OCI-LY1 (cell line): ENCODE results near the gene ARL3.

Source experiments
- H2AFZ ChIP-seq: fragments of 200-600 bp; sonication (generic), shearing (Covaris generic); 2 replicates; pipeline ENCODE4 v1.6.0; 2014; ENCODE audit warnings: antibody characterized with exemption, mild to moderate bottlenecking, low read length
- H3F3A ChIP-seq: fragments of 200-600 bp; sonication (generic), shearing (Covaris generic); 2 replicates; pipeline ENCODE4 v1.6.0; 2014; ENCODE audit warnings: mild to moderate bottlenecking, antibody characterized with exemption, low read length, moderate library complexity; ENCODE audit not compliant: insufficient read depth
- H3K27ac ChIP-seq: fragments of 200-600 bp; sonication (generic); 2 replicates; pipeline ENCODE4 v1.5.1; 2014; ENCODE audit warnings: low read length, mixed run types, mild to moderate bottlenecking, low read depth; ENCODE audit not compliant: poor library complexity, severe bottlenecking
- H3K27me3 ChIP-seq: fragments of 200-600 bp; sonication (generic); 2 replicates; pipeline ENCODE4 v1.6.0; 2014; ENCODE audit warnings: antibody characterized with exemption, mild to moderate bottlenecking, low read length, moderate library complexity; ENCODE audit not compliant: insufficient read depth
- H3K36me3 ChIP-seq: fragments of 200-600 bp; sonication (generic); 2 replicates; pipeline ENCODE4 v1.6.1; 2014; ENCODE audit warnings: mild to moderate bottlenecking, antibody characterized with exemption, low read length, moderate library complexity, mixed read lengths; ENCODE audit not compliant: insufficient read depth
- H3K4me1 ChIP-seq: fragments of 200-600 bp; sonication (generic); 2 replicates; pipeline ENCODE4 v1.5.1; 2014; ENCODE audit warnings: mild to moderate bottlenecking, low read length, moderate library complexity; ENCODE audit not compliant: insufficient read depth, severe bottlenecking
- H3K4me2 ChIP-seq: fragments of 200-600 bp; sonication (generic), shearing (Covaris generic); 2 replicates; pipeline ENCODE4 v1.6.1; 2014; ENCODE audit warnings: low read length
- H3K4me3 ChIP-seq: fragments of 200-600 bp; sonication (generic); 2 replicates; pipeline ENCODE4 v1.5.1; 2014; ENCODE audit warnings: low read length, low read depth, mild to moderate bottlenecking, mixed read lengths; ENCODE audit not compliant: poor library complexity, severe bottlenecking
- H3K79me2 ChIP-seq: fragments of 200-600 bp; shearing (Covaris generic); 2 replicates; pipeline ENCODE4 v1.6.1; 2016; ENCODE audit warnings: mixed run types, low read length, mixed read lengths; ENCODE audit not compliant: insufficient read depth
- H3K9ac ChIP-seq: fragments of 200-600 bp; sonication (generic), shearing (Covaris generic); 2 replicates; pipeline ENCODE4 v1.6.1; 2014; ENCODE audit warnings: mild to moderate bottlenecking, low read length, mixed read lengths
- H3K9me2 ChIP-seq: fragments of 200-600 bp; sonication (generic), shearing (Covaris generic); 2 replicates; pipeline ENCODE4 v1.6.1; 2014; ENCODE audit warnings: low read depth, mild to moderate bottlenecking, low read length, mixed read lengths
- H3K9me3 ChIP-seq: fragments of 200-600 bp; shearing (Covaris generic); 2 replicates; pipeline ENCODE4 v1.6.1; 2014; ENCODE audit warnings: low read length, mixed read lengths
- H4K20me1 ChIP-seq: fragments of 200-600 bp; sonication (generic), shearing (Covaris generic); 2 replicates; pipeline ENCODE4 v1.6.0; 2016; ENCODE audit warnings: mild to moderate bottlenecking, low read length; ENCODE audit not compliant: insufficient read depth
- CTCF ChIP-seq: fragments of 200-600 bp; sonication (generic), shearing (Covaris generic); IDR thresholded peaks from 2 replicates; pipeline ENCODE4 v1.5.1; 2017; ENCODE audit warnings: mild to moderate bottlenecking, antibody characterized with exemption, low read length, moderate library complexity, mixed read lengths
- EZH2 ChIP-seq: fragments of 200-600 bp; sonication (generic), shearing (Covaris generic); IDR thresholded peaks from 2 replicates; pipeline ENCODE4 v1.8.0; 2017; ENCODE audit warnings: borderline replicate concordance, mixed run types, mild to moderate bottlenecking, antibody characterized with exemption, low read length, moderate library complexity, mixed read lengths

The ARL3 gene

GRCh38 chr10:102624751-102625645, 89.2 kb downstream of the ARL3 start:
- Histone ChIP-seq H3K4me2 (no peak overlapping the region), H3K9me2 (no peaks in the 10 kb centered on the region), H3K27me3 (no peaks in the 10 kb centered on the region), H2AFZ (no peak overlapping the region), H3K9ac (no peak overlapping the region), H4K20me1 (no peaks in the 10 kb centered on the region), H3K27ac (no peak overlapping the region), H3K36me3 (no peaks in the 10 kb centered on the region), H3K9me3 (no peaks in the 10 kb centered on the region), H3K4me1 (no peaks in the 10 kb centered on the region), H3K4me3 (no peak overlapping the region), H3F3A (no peaks in the 10 kb centered on the region), H3K79me2 (no peaks in the 10 kb centered on the region)
- TF ChIP-seq EZH2: no peak
- no peak for TF ChIP-seq CTCF

- no peak overlapping the region for H3K4me2 ChIP-seq
- no peak overlapping the region for H3K9ac ChIP-seq
- H3K9me3 ChIP-seq: no peaks in the 10 kb centered on the region
- no peak overlapping the region for H2AFZ ChIP-seq
- H3K4me3 ChIP-seq: no peak overlapping the region
- no peaks in the 10 kb centered on the region for H3K79me2 ChIP-seq
- no peaks in the 10 kb centered on the region for H3K9me2 ChIP-seq
- H4K20me1 ChIP-seq: no peaks in the 10 kb centered on the region
- H3K4me1 ChIP-seq: no peaks in the 10 kb centered on the region
- H3K36me3 ChIP-seq: no peaks in the 10 kb centered on the region
- H3F3A ChIP-seq: no peaks in the 10 kb centered on the region
- no peaks in the 10 kb centered on the region for H3K27me3 ChIP-seq
- TF ChIP-seq CTCF (no peak), EZH2 (no peak)
- no peak overlapping the region for H3K27ac ChIP-seq
Measured at GRCh38 chr10:102624094-102624493, 90.1 kb downstream of the ARL3 start.
